ENCODE measurements around the gene GPR83.

- TF ChIP-seq POLR2AphosphoS5 (IDR thresholded peaks at IDR 0.05; ENCODE audit: low read depth, low read length) (no peak), POLR2A (IDR thresholded peaks at IDR 0.05; ENCODE audit: low read depth, low read length) (no peak), TAF1 (IDR thresholded peaks at IDR 0.05; ENCODE audit: low read depth, low read length) (no peak), SPI1 (IDR thresholded peaks at IDR 0.05; ENCODE audit: low read depth, low read length) (no peak)
Observed at GRCh38 chr11:94400457-94400838, 771 bp downstream of the GPR83 start.

All from GM12891 (cell line).